ENCODE measurements around the gene CDC42EP4.
"Not testable (repeated sequence)": the region's sequence is repeated elsewhere in the genome, so short reads cannot be mapped to it uniquely, and the experiment has no call there.

CDC42EP4 gene

DNA sequence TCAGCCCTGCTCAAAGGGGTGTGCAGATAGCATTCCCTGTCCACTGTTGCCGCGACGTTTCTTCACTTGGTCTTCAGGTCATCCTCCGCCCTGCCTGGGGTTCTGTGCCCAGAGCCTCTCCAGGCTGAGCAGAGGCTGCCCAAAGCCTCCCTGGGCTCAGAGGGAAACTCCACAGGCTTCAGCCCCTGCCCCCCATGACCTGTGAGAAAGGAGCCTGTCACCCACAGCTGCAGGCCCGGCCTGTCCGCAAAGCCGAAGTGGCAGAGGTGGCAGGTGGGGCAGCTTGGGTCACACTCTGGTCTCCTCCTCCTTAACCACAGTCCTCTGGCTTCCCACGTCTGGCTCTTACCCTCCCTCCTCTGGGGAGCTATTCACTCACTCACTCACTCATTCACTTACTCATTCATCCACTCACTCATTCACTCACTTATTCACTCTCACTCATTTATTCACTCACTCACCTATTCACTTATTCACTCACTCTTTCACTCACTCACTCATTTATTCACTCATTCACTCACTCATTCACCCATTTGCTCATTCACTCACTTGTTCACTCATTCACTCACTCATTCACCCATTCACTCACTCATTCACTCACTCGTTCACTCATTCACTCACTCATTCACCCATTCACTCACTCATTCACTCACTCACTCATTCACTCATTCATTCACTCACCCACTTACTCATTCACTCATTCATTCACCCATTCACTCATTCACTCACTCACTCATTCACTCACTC is 43.0 kb downstream of the CDC42EP4 start:
- no peak for DNase-seq (ENCODE audit: low spot score)
- no peak overlapping the region for H3K27ac ChIP-seq
- TF ChIP-seq, protein P1, sequence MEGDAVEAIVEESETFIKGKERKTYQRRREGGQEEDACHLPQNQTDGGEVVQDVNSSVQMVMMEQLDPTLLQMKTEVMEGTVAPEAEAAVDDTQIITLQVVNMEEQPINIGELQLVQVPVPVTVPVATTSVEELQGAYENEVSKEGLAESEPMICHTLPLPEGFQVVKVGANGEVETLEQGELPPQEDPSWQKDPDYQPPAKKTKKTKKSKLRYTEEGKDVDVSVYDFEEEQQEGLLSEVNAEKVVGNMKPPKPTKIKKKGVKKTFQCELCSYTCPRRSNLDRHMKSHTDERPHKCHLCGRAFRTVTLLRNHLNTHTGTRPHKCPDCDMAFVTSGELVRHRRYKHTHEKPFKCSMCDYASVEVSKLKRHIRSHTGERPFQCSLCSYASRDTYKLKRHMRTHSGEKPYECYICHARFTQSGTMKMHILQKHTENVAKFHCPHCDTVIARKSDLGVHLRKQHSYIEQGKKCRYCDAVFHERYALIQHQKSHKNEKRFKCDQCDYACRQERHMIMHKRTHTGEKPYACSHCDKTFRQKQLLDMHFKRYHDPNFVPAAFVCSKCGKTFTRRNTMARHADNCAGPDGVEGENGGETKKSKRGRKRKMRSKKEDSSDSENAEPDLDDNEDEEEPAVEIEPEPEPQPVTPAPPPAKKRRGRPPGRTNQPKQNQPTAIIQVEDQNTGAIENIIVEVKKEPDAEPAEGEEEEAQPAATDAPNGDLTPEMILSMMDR (IDR thresholded peaks at IDR 0.05), result no peak
- H3K4me3 ChIP-seq, result no peak overlapping the region

DNA sequence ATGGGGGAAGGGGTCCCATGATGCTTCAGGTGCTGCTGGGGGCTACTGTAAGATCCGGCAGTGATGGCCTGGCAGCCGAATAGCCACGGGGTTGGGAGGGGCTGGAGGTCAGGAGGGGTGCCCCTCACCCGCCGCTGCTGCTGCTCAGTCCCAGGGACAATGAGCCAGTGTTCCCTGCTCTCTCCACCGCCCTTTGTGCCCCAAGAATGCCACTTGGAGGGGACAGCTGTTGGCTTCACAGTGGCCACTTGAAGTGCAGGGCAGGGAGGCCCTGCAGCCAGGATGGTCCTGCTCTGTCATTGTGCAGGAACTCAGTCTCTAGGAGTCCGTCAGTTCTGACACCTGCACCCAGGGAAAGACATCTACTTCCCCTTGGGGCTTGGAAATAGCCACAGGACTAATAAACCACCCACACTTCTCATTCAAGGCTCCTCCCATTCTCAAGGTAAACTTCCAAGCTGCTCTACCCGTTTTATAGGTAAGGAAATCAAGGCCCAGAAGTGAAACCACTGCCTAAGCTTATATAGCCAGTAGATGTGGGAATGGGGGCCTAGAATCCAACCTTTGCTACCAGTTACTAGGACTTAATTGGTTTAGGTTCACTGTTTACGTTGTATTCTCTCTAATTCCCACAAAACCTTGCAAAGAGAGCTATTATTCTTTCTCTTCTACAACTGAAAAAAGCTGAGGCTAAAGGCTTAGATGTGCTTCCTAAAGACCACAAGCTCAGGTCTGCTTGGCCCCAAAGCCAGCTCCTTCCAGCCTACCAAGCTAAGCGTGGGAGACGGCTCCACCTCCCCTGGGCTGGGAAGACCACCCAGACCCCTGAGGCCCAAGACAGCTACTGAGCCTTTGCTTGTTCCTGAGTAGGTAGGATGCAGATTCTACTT is 43.9 kb downstream of the CDC42EP4 start:
- DNase-seq (ENCODE audit: low spot score), result no peak
- TF ChIP-seq, protein P1 (IDR thresholded peaks at IDR 0.05), result no peak
- H3K27ac ChIP-seq, result no peak overlapping the region
- no peak overlapping the region for H3K4me3 ChIP-seq

DNA sequence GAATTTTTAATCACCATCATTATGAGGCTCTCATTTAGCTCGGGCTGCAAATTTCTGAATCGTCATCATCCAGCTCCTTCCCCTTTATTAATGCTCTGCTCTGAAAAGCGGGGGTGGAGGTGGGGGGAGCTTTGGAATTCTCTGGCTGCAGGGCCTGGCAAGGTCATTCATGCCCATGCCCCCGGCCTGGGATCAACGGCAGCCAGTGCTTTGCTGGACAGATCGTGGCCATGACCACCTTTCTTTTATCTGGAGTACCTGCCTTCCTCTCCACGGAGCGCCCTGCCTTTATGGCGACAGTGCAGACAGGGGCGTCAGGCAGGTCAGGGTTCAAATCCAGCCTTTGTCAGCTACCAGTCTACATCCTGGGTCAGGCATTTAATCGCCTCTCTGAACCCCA is 45.0 kb downstream of the CDC42EP4 start:
- DNase-seq (ENCODE audit: low spot score), result no peak
- H3K27ac ChIP-seq, result no peak overlapping the region
- no peak overlapping the region for H3K4me3 ChIP-seq
- TF ChIP-seq, protein P1 (IDR thresholded peaks at IDR 0.05), result no peak

DNA sequence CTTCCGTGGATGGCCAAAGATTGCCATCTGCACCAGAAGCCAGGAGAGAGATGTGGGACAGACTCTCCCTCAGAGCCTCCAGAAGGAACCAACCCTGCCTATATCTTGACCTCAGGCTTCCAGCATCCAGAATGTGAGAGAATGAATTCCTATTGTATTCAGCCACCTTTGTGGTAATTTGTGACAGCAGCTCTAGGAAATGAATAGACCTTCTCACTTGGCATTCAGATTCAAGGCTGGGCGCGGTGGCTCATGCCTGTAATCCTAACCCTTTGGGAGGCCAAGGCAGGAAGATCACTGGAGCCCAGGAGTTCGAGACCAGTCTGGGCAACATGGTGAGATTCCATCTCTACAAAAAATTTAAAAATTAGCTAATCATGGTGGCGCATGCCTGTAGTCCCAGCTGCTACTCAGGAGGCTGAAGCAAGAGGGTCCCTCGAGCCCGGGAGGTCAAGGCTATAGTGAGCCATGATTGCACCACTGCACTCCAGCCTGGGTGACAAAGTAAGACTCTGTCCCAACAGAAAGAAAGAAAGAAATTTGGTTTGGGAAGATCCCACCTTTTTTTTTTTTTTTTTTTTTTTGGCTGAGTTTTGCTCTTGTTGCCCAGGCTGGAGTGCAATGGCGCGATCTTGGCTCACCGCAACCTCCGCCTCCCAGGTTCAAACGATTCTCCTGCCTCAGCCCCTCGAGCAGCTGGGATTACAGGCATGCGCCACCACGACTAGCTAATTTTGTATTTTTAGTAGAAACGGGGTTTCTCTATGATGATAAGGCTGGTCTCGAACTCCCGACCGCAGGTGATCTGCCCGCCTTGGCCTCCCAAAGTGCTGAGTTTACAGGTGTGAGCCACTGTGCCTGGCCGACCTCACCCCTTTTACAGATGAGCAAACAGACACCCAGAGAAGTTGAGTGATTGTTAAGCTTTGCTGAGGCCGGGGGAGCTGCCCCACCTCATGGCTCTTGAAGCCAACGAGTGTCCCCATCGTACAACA is 45.9 kb downstream of the CDC42EP4 start:
- no peak for DNase-seq (ENCODE audit: low spot score)
- H3K4me3 ChIP-seq, result no peak overlapping the region
- H3K27ac ChIP-seq, result no peak overlapping the region
- TF ChIP-seq, protein P1 (IDR thresholded peaks at IDR 0.05), result no peak

DNA sequence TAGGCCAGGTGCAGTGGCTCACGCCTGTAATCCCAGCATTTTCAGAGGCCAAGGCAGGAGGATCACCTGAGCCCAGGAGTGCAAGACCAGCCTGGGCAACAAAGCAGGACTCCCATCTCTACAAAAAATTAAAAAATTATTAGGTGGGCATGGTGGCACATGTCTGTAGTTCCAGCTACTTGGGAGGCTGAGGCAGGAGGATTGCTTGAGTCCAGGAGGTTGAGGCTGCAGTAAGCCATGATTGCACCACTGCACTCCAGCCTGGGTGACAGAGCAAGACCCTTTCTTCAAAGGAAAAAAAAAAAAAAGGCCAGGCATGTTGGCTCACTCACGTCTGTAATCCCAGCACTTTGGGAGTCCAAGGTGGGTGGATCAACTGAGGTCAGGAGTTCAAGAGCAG is 47.4 kb downstream of the CDC42EP4 start:
- H3K4me3 ChIP-seq; DNase-seq (ENCODE audit: low spot score); H3K27ac ChIP-seq: not testable (repeated sequence)

DNA sequence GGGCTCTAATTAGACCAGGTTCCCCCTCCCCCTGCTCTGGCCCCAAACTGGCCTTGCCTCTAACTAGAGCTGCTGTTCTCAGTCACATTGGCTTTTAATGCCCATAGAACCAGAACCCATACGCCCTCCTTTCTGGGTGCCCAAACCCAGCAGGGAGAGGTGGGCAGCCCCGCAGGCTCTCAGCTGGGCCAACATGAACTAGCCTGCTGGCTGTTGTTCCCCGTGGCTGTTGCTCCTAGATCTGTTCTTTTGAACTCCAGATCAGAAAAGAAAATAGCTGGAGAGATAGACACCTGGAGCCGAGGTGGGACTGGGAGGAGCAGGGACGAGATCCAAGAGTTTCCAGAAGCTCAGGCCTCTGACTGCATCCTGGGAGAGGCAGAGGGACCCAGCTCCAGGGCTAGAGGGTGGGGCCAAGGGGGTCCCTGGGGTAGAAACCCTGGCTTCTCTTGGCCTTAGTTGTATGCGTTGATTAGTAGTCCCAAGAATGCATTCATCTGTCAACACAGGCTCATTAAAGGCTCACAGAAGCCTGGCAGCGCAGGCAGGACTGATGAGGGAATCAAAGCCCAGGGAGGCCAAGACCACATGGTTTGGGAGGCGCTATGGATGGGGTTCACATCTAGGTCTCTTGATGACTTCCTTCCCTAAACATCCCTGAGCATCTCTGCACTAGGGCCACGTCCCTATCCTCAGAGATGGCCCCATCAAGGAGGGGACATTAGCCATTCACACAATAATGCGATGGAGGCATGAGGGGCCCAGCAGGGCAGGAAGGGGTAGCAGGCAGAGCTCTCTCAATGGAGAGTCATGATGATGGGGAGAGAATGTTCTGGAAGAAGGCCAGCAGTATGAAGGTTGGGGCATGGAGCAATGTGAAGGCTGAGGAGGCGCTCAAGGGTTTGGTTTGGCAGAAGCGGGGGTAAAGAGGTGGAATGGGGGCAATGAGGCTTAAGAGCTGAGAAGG is 48.8 kb downstream of the CDC42EP4 start:
- Histone ChIP-seq H3K27ac (no peak overlapping the region), H3K4me3 (no peak overlapping the region)
- TF ChIP-seq, protein P1 (IDR thresholded peaks at IDR 0.05), result no peak
- DNase-seq (ENCODE audit: low spot score), result no peak
